Measurements from ENCODE around the gene ZNF462.

GRCh38 chr9:107039542-107039941 is 176.6 kb downstream of the ZNF462 start:
- TF ChIP-seq CTCF (conservative IDR thresholded peaks at IDR 0.05; ENCODE audit: low read length) (no peak), EZH2phosphoT487 (IDR thresholded peaks at IDR 0.05; ENCODE audit: borderline replicate concordance) (no peak)

Data from Loucy (cell line).